HG03025 (cell line): ENCODE data around the gene TNS3.

Experiments used
- ATAC-seq: cut with Tn5 transposase; IDR thresholded peaks from one replicate; pipeline ENCODE4 v1.9.1; 2021; ENCODE audit warnings: mild to moderate bottlenecking, moderate library complexity; ENCODE audit not compliant: unreplicated experiment, low FRiP score

TNS3 gene

DNA sequence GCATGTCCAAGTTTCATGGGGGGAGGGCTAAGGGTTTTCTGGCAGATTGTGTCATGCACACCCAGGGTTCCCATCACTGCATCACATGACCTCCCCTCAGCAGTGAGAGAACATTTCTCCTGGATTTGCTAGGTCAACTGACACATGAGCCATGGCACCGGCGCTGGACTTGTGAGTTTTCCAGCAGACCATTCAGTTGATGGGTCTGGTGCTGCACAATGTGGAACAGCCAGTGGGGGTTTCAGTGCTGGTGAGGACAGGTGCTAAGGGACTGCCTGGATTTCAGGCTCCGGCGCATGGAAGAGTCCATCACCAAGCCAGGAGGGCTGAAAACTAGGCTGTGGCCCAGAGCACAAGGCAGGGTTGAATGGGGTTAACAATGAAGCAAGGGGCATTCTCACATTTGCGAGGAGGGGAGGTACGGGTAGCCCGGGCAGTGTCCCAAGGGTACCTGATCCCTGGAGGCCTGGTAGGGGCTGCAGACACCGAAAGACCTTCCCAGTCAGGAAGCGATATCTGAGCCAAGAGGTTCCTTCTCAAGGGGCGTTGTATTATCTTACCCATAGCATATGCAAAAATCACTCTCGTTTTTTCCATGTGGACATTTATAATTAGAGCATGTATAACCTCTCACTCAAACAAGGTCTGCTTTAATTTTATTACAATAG is 203.0 kb downstream of the TNS3 start:
- no peak for ATAC-seq

DNA sequence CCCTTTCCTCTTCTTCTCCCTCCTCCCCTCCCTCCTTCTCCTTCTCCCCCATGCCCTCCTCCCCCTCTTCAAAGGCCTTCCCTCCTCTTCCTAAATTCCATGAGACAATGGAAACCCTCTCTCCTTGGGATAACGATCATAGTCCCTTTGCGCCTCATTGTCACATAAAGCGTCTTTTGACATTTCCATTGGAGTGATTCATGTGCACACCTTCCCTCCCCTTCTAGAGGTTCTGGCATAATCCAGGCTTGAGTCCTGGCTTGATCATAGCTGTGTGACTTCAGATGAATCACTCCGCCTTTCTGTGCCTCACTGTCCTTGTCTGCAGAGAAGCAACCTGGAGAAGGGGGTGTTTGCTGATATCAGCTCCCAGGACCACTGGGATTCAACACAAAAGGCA is 204.2 kb downstream of the TNS3 start:
- ATAC-seq: no peak

DNA sequence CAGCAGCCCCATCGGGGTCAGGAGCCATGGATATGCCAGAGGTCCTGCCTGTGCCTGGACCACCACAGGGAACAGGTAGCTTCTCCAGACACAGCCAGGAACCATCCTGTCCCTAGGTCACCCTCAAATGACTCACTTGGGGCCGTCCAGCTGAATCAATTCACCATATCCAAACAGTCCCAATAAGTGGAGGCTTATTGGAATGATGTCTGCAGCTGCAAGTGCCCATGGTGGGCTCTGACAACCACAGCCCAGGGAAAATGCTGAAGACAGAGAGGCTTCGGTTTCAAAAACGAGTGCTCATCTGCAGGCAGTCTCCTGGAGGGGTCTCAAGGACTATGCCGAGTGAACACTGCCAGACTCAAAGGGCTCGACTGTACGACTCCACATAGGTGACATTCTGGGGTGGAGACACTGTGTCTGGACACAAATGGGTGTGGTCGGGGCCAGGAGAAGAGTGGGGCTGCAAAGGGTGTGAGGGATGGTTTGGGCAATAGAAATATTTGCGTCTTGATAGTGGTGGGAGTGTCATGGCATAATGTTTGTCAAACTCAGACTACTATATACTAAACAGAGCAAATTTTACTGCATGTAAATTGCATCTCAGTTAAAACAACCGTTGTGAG is 204.8 kb downstream of the TNS3 start:
- no peak for ATAC-seq

- no peak for ATAC-seq
Measured at GRCh38 chr7:47375121-47375938, 206.6 kb downstream of the TNS3 start.

DNA sequence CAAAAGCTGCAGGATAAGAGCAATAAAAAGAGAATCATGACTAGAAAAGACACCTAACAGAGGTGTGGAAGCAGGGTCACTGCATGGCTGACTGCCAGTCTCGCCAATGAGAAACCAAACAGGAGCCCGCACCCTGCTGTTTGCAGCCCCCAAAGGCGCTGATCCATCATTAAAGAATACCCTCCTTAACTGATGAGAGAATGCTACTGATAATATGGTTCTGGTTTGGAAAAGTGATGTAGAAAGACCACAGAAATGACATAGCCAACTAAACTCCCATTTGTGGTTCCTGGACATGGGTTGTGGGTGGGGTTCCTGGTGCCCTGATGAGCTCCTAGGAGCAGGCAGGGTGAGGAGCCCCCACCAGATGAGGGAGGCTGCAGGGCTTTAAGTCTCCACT is 207.4 kb downstream of the TNS3 start:
- no peak for ATAC-seq

GRCh38 chr7:47373871-47374451 is 207.9 kb downstream of the TNS3 start:
- ATAC-seq: no peak

DNA sequence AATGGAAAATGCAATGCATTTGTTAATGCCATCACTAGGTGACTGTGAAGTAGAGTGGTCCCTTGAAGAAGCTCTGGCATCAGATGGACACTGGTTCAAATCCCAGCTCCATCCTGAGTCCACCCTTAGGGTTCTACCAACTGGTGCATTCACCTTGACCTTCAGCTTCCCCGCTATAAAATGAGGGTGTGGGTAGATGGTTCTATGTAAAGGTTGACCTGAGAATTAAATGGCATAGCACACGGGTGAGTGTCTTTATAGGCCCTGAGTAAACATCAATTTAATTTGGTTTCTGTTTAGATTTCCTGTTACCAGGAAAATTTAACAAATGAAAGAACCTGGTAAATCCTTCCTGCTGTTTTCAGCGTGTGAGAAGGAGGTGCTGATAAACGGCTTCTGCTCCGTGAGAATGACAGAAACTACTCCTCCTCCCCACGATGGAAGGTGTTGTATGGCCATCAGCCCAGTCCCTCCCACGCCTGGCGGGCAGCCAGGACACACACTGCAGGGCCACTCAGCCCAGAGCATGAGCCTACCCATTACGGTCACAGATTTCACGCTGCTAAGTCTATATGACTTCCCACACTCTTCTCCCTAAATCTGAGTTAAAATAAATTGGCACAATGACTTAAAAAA is 210.1 kb downstream of the TNS3 start:
- no peak for ATAC-seq

GRCh38 chr7:47371317-47371716 is 210.6 kb downstream of the TNS3 start:
- ATAC-seq: no peak

- ATAC-seq: no peak
Measured at GRCh38 chr7:47370461-47371042, 211.4 kb downstream of the TNS3 start.

DNA sequence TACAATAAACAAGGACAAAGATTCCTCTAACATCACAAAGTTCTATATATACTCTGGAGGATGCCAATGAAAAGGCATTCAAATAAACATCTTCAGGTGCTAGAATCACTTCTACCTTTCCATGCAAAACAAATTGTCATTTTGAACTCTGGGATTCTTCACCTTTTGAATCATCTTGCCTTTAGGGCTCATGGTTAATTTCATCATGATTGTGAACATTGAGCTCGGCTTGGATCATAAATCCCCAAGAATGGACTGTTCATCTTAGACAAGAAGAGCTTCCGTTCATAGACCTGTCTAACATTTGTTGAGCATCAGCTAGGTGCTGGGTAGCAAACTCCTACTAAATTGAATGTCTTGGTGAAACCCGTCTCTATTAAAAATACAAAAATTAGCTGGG is 212.2 kb downstream of the TNS3 start:
- ATAC-seq: no peak

DNA sequence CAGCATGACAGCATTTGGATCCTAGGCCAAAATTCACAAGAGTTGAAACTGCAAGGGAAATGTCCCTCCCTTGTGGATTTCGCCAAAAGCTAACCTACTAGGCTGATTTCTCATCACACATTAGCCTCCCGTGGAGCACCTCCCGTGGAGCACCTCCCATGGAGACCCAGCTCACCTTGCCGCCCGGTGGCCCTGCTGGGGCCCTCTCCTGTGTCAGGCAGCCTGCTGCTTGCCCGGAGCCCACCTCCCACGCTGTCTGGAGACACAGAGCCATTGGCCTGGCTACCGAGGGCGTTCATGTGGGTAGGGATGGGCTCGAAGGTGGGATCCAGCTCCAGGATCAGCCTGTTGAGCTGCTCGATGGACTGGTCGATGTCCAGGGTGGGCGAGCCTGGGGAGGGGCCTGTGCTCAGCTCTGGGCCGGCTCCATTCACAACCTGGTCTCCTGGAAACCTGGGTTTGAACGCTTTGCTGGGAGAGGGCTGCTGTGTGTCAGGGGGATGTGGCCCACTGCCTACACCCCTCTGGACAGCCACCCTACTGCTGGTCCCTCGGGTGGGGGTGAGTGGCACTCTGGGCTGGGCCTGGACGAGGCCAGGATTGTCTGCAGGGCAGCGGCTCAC is 213.6 kb downstream of the TNS3 start:
- no peak for ATAC-seq

DNA sequence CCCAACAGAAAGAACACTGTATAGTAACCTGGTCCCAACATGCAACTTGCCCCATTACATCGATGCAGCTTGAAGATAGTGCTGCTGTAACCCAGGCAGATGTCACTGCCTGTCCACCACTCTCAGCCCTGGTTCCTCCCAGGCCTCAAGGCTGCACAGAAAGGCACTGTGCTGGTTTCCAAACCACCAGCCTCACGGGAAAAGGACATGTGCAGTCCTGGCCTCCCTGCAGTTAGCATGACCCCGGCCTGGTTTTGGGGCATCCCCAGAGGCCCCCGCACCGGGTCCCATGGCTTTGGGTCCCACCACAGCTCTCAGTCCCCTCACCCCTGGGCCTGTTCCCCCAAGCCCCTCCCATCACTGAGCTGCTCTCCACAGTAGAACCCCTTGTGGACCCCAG is 214.5 kb downstream of the TNS3 start:
- no peak for ATAC-seq

DNA sequence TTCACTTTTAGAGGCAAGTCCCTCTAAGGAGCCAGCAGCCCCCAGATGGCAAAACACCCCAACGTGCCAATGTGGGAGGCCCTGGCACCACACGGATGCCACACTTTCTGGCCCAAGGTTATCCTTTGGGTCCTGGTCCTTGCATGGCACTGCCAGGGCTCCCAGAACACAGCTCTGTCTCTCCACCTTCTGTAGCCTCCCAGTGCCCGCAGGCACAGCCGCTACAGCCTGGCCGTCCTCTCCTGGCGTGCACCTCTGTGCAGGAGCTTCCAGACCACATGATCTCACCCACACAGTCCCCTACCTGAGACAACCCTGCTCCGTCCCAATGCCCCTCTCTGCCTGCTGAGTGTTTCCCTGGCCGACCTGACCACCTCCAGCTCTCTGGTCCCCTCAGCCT is 215.0 kb downstream of the TNS3 start:
- ATAC-seq: no peak

DNA sequence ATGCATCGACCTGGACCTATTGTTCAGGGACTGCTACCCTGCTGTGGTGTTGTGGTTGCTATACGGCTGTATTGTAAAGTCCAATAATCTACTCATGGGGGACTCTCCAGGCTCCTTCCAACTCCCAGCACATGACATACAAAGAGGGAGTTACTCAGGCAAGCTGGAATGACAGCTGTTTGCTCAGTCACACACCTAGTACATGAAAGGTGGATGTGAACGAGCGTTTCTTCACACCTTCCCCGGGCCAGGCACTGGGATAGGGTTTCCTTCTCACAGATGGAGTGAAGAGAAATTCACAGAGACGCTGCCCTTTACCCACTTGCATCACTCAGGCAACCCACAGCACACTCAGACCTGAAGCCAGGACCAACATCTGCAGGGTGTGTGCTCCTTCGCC is 215.7 kb downstream of the TNS3 start:
- ATAC-seq: no peak

DNA sequence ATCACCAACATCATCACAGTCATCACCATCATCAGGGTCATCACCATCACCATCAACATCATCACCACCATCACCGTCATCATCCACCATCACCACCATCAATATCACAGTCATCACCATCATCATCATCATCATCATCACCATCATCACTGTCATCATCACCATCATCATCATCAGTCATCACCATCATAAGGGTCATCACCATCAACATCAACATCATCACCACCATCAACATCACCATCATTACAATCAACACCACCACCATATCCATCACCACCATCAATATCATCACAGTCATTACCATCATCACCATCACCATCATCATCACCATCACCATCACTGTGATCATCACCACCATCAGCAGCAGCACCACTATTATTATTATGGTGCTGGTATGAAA is 218.9 kb downstream of the TNS3 start:
- ATAC-seq: no peak

- ATAC-seq: no peak
Measured at GRCh38 chr7:47361746-47362215, 220.1 kb downstream of the TNS3 start.

GRCh38 chr7:47361236-47361635 is 220.7 kb downstream of the TNS3 start:
- ATAC-seq: no peak

DNA sequence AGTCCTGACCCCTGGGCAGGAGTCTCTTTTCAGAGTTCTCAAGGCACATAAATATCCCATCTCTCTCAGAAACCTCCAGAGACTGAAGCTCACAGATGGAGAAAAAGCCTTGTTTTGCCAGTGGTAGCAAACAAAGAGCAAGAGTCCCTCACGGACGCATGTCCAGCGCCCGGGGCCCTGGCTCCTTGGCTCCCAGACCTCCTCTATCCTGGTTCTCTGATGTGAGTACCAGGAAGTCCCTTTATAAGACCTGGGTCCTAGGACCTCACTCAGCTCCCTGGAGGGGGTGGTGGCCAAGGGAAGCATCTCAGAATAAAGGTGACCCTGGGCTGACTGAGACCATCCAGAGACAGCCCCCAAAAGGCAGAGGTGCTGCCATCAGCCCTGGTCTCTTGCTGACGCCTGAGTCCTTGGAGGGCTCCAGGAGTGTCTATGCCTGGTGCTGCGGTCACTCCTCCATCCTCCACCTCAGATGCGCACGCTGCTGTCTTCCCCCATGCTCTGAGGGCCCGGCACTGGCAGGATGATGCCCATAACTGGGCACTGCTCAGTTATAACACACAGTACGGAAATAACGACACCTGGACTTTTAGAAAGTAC is 221.5 kb downstream of the TNS3 start:
- no peak for ATAC-seq

- ATAC-seq: no peak
Measured at GRCh38 chr7:47358944-47359588, 222.8 kb downstream of the TNS3 start.
